Osteoblast (primary cell): ENCODE data around the gene MBOAT7. TPM values are rescaled to one million over a fixed set of nuclear protein-coding genes. Genes with fewer than 3 reads are reported as not detected.
A peak's percentile ranks its signal among the peaks of the same experiment; 100 is the strongest.

Source experiments
- DNase-seq: peaks from one replicate; pipeline ENCODE4 v3.0.0; 2011; ENCODE audit warnings: low spot score, mixed read lengths; ENCODE audit not compliant: insufficient read length; ENCODE audit errors: missing footprints
- H2AFZ ChIP-seq: 2 replicates; pipeline ENCODE4 v1.6.0; 2011; ENCODE audit warnings: mild to moderate bottlenecking, low read length
- H3K27ac ChIP-seq: 2 replicates; pipeline ENCODE4 v1.5.1; 2011; ENCODE audit warnings: mild to moderate bottlenecking, low read depth, low read length, moderate library complexity
- H3K27me3 ChIP-seq: 2 replicates; pipeline ENCODE4 v1.6.0; 2012; ENCODE audit warnings: mild to moderate bottlenecking, control low read depth, inconsistent platforms, low read length, moderate library complexity; ENCODE audit not compliant: insufficient read depth
- H3K36me3 ChIP-seq: 2 replicates; pipeline ENCODE4 v1.5.1; 2011; ENCODE audit warnings: mild to moderate bottlenecking, low read length, control low read depth, moderate library complexity; ENCODE audit not compliant: insufficient read depth
- H3K4me1 ChIP-seq: 2 replicates; pipeline ENCODE4 v1.5.1; 2011; ENCODE audit warnings: mild to moderate bottlenecking, low read length, control low read depth, moderate library complexity; ENCODE audit not compliant: insufficient read depth
- H3K4me2 ChIP-seq: 2 replicates; pipeline ENCODE4 v1.6.0; 2011; ENCODE audit warnings: mild to moderate bottlenecking, low read length; ENCODE audit not compliant: insufficient read depth
- H3K4me3 ChIP-seq: fragments of 200-600 bp; sonication (generic); 3 replicates; pipeline ENCODE4 v1.5.1; 2012; ENCODE audit warnings: mild to moderate bottlenecking, low read length, inconsistent platforms; ENCODE audit not compliant: insufficient read depth
- H3K79me2 ChIP-seq: 2 replicates; pipeline ENCODE4 v1.6.0; 2012; ENCODE audit warnings: mild to moderate bottlenecking, low read length, control low read depth, inconsistent platforms; ENCODE audit not compliant: insufficient read depth
- H3K9me3 ChIP-seq: 2 replicates; pipeline ENCODE4 v1.5.1; 2011; ENCODE audit warnings: low read depth, low read length, control low read depth
- H4K20me1 ChIP-seq: 2 replicates; pipeline ENCODE4 v1.6.0; 2012; ENCODE audit warnings: mild to moderate bottlenecking, low read length, control low read depth; ENCODE audit not compliant: insufficient read depth
- CTCF ChIP-seq: IDR thresholded peaks from 2 replicates; pipeline ENCODE4 v1.5.1; 2011; ENCODE audit warnings: mild to moderate bottlenecking, low read depth, low read length, moderate library complexity; ENCODE audit errors: extremely low read depth
- total RNA-seq: library from RNA; depleted of rRNA; stranded (reverse); fragments of >200 nt; gene quantifications from 2 replicates; pipeline ENCODE4 v1.2.3, GENCODE V29; 2012

The MBOAT7 gene
- total RNA-seq, 1 donor = 26.1 TPM

- DNase-seq = no peak
- H4K20me1 ChIP-seq = peaks cover 19% of the 10 kb centered on the region
- H3K4me1 ChIP-seq = peaks cover 21% of the 10 kb centered on the region
- peak overlapping the region; percentile 48 for H3K27ac ChIP-seq
- no peak overlapping the region for H2AFZ ChIP-seq
- no peak overlapping the region for H3K4me2 ChIP-seq
- H3K36me3 ChIP-seq = peaks cover 91% of the 10 kb centered on the region
- H3K9me3 ChIP-seq = no peaks in the 10 kb centered on the region
- H3K79me2 ChIP-seq = peaks cover 1% of the 10 kb centered on the region
- H3K27me3 ChIP-seq = no peaks in the 10 kb centered on the region
- no peak for TF ChIP-seq CTCF
- no peak overlapping the region for H3K4me3 ChIP-seq
These were observed 36.4 kb downstream of the MBOAT7 start for GRCh38 chr19:54152878-54153524.

- no peaks in the 10 kb centered on the region for H3K27me3 ChIP-seq
- H4K20me1 ChIP-seq = peaks cover 25% of the 10 kb centered on the region
- H3K4me2 ChIP-seq = no peak overlapping the region
- no peak overlapping the region for H3K4me3 ChIP-seq
- H3K9me3 ChIP-seq = no peaks in the 10 kb centered on the region
- H3K4me1 ChIP-seq = peaks cover 21% of the 10 kb centered on the region
- TF ChIP-seq CTCF = no peak
- H3K27ac ChIP-seq = no peak overlapping the region
- peaks cover 92% of the 10 kb centered on the region for H3K36me3 ChIP-seq
- no peak for DNase-seq
- H2AFZ ChIP-seq = no peak overlapping the region
- no peaks in the 10 kb centered on the region for H3K79me2 ChIP-seq
These were observed 37.1 kb downstream of the MBOAT7 start for GRCh38 chr19:54152267-54152666.

- no peak overlapping the region for H3K27ac ChIP-seq
- H3K79me2 ChIP-seq = no peaks in the 10 kb centered on the region
- H4K20me1 ChIP-seq = peaks cover 30% of the 10 kb centered on the region
- no peak for TF ChIP-seq CTCF
- H3K4me3 ChIP-seq = no peak overlapping the region
- no peak overlapping the region for H3K4me2 ChIP-seq
- no peak overlapping the region for H2AFZ ChIP-seq
- H3K9me3 ChIP-seq = no peaks in the 10 kb centered on the region
- H3K27me3 ChIP-seq = no peaks in the 10 kb centered on the region
- peaks cover 92% of the 10 kb centered on the region for H3K36me3 ChIP-seq
- no peak for DNase-seq
- peaks cover 21% of the 10 kb centered on the region for H3K4me1 ChIP-seq
These were observed 37.9 kb downstream of the MBOAT7 start for GRCh38 chr19:54151362-54152035.

- H3K27ac ChIP-seq = no peak overlapping the region
- DNase-seq = no peak
These were observed 40.2 kb downstream of the MBOAT7 start for GRCh38 chr19:54149021-54149812.

More at GRCh38 chr19:54149021-54149812, 40.2 kb downstream of the MBOAT7 start:
- TF ChIP-seq CTCF = no peak
- no peak overlapping the region for H2AFZ ChIP-seq
- no peaks in the 10 kb centered on the region for H3K79me2 ChIP-seq
- no peak overlapping the region for H3K4me2 ChIP-seq
- H3K36me3 ChIP-seq = peaks cover 91% of the 10 kb centered on the region
- no peaks in the 10 kb centered on the region for H3K9me3 ChIP-seq
- no peaks in the 10 kb centered on the region for H3K27me3 ChIP-seq
- peaks cover 32% of the 10 kb centered on the region for H4K20me1 ChIP-seq
- peaks cover 13% of the 10 kb centered on the region for H3K4me1 ChIP-seq
- no peak overlapping the region for H3K4me3 ChIP-seq
